Epithelial cell of alveolus of lung (primary cell): Measurements from ENCODE around the gene PHLDA2. TPM values are rescaled to one million over a fixed set of nuclear protein-coding genes. Genes with fewer than 3 reads are reported as not detected.

Experiments used
- total RNA-seq: library from RNA; depleted of rRNA; stranded (reverse); fragments of >200 nt; gene quantifications from 2 replicates; pipeline ENCODE4 v1.2.1, GENCODE V29; 2015

Gene PHLDA2
- 3.7 and 97.5 TPM in 2 replicates for total RNA-seq

GRCh38 chr11:2928605-2929530 is at the start of gene PHLDA2:
Gene PHLDA2 (minus strand): TSS chr11:2929420. CDS start chr11:2929364, 56 bp downstream.

GRCh38 chr11:2885678-2886081 is 43.5 kb downstream of the PHLDA2 start, which contains the start of gene CDKN1C:
Gene CDKN1C (minus strand): TSS chr11:2885775. CDS start chr11:2885456, 319 bp downstream.

Other genes starting within 250 kb of the PHLDA2 start
- 0.39 and 1.2 TPM in 2 replicates for gene KCNQ1OT1, start 229.4 kb downstream of the PHLDA2 start, total RNA-seq
- 30.1 and 99.7 TPM in 2 replicates for gene CDKN1C, start 43.6 kb downstream of the PHLDA2 start, total RNA-seq
- gene NAP1L4, start 62.9 kb upstream of the PHLDA2 start, total RNA-seq: 63.2 and 69.2 TPM in 2 replicates
- gene CARS1, start 128.0 kb upstream of the PHLDA2 start, total RNA-seq: 48.4 and 75.0 TPM in 2 replicates
- 37.8 and 57.9 TPM in 2 replicates for gene OSBPL5, start 235.9 kb upstream of the PHLDA2 start, total RNA-seq